Activated CD4-positive, alpha-beta T cell treated with anti-CD3 and anti-CD28 coated beads, Interleukin-2, amount 50 U/mL, for 1 hour (primary cell): ENCODE data around the gene DDX27.

Experiments used
- DNase-seq: peaks from one replicate; pipeline ENCODE4 v3.0.0-alpha.2; 2020

Gene DDX27

GRCh38 chr20:49278818-49279676 is 59.8 kb downstream of the DDX27 start:
- no peak for DNase-seq

- no peak for DNase-seq
These were observed 60.7 kb downstream of the DDX27 start for GRCh38 chr20:49279677-49280462.

DNA sequence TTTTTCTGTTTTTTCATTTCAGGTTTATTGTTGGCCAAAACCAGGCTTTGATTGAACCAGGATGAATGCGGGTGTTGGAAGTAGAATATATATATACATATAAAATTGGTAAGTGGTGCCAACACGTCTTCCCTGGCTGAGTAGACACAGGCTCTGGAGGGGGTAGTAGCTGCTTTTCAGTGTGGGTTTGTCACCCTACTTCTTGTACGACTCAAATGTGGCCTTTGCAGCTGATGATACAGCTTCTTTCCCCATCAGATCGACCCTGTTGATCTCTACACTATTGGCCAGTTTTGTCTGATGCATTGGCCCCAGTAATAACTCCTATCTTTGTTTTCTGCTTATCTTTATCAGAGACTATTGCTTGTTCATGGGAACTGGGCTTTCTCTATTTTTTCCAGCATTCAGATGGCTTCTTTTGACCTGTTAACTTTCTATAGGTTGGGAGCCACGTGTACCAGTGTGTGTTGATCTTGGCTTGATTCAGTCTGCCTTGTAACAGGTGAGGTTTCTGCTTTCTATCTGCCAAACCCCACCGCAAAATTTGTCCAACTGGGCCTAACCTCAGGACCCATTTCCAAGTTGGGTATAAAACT is 61.3 kb downstream of the DDX27 start:
- DNase-seq = no peak

DNA sequence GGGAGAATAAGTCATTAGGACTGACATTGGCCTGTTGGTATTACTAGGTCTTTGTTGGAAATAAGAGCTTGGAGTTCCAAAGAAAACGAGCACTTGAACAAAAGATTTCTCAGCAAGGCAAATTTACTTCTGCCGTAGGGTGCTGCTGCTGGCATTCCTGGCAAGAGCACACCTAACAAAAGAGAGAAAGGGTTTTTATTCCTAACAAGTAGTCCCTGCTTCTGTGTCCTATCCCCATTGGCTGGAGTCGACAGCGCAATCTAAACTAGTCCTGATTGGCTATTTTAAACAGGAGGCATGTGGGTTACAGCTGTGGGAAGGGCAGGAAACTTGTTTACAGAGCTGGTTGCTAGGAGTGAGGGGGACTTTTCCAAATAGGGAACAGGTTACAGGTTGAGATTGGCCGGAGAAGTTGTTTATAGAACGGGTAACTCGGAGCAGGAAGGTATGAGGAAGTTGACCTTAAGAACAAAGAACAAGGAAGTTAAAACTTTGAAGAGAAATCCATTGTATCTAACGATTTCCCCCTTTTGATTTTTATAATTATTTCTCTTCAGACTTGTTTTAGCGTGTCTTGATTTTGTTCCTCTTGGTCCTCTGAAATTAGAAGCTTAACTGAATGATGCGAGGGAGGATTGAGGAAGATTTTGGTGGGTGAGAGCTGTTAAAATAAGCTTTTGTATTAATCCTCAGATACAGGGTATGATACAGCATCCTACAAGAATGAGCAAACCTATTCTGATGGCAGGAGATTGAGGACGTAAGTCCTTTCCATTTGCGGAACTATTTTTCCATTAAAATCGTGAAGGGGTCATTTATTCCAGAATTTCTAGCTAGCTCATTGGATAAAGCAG is 62.1 kb downstream of the DDX27 start:
- no peak for DNase-seq

DNA sequence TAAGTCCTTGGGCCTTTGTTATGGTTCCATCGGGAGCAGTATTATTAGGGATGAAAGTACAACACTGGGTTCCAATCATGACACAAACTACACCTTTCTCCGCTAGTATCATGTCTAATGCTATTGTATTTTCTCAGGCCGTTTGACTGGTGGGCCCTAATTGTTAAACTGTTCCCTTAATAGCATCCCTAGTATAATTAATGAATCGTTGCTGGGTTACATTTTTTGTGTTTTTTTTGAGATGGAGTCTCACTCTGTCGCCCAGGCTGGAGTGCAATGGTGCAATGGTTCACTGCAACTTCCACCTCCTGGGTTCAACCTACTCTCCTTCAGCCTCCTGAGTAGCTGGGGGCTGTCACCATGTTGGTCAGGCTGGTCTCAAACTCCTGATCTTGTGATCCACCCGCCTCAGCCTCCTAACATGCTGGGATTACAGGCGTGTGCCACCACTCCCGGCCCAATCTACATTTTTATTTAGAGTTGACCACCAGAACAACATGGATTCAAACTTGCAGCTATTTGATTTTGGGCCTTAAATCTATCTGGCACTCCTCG is 62.8 kb downstream of the DDX27 start:
- DNase-seq = no peak

GRCh38 chr20:49282584-49283171 is 63.5 kb downstream of the DDX27 start:
- no peak for DNase-seq

DNA sequence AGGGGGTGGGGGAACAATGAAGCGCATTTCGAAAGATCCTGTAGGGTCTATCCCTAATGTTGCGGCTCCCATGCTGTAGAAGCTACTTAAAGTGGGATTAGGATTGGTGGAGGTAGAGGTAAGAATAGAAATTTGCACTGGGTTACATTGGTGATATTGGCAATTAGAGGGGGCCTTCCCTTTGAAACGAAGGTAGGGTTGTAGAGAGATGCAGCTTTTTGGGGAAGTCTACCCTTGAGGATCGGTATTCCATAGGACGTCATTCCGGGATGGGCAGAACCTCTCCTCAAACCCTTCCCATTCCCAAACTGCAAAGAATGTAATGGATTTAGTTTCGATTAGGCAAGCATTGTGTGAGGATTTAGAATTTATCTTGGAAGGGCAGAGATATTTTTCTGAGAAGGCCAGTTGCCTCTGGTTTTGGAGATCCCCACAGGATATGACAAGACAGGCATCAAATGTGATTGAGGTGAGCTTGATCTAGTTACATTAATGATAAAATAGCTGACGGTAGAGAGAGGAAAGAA is 64.0 kb downstream of the DDX27 start:
- DNase-seq = no peak

DNA sequence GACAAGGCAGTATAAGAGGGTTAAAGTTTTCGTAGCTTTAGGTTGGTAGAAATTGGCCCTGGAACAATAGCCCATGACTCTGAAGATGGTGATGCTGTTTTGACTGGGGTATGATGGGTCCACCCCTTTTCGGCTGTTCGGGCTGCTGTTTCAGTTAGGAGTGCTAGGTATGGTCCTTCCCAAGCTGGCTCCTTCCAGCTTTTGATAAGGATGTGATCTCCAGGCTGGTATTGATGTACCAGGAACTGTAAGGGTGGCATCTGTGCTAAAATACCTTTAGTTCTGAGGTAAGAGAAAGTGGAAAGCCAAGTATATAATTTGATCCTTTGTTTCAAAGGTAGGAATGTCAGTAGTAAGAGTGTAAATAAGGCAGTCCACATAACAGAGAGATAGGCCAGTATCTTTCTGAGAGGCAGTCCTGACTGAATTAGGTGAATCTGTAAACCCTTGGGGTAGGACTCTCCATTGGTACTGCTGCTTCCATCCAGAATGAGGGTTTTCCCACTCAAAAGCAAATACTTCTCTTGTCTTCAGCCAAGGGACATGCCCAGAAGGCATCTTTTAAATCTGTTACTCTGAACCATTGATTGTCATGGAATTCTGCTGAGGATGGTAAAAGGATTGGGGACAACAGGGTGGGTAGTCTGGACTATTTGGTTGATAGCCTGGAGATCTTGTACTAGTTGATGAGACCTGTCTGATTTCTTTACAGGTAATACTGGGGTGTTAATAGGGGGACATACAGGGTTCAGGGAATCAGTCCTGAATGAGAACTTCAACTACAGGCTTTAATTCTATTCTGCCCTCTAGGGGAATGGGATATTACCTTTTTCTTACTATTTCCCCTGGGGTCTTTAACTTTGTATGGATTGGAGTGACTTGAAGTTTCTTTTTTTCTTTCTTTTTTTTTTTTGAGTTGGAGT is 64.7 kb downstream of the DDX27 start:
- no peak for DNase-seq

DNA sequence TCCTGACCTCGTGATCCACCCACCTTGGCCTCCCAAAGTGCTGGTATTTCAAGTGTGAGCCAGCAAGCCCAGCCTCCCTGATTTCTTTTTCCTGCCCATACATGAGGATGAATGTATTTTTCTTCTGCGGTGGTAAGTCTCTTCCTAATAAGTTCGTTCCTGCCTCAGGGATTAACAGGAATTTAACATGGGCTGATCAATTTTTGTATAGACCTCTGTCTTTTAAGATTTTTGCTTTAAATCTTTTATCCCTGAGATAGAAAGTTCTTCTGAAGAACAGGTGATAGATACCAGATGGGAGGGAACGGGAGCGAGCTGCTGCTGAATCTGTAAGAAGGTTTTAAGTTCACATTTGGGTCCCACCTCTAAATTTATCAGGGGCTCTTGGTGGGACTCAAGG is 65.6 kb downstream of the DDX27 start:
- no peak for DNase-seq

- no peak for DNase-seq
These were observed 66.0 kb downstream of the DDX27 start for GRCh38 chr20:49285233-49285668.

- DNase-seq = no peak
These were observed 66.7 kb downstream of the DDX27 start for GRCh38 chr20:49285813-49286494.

GRCh38 chr20:49286689-49287551 is 67.7 kb downstream of the DDX27 start:
- DNase-seq = no peak

GRCh38 chr20:49287555-49288249 is 68.5 kb downstream of the DDX27 start:
- DNase-seq = no peak

DNA sequence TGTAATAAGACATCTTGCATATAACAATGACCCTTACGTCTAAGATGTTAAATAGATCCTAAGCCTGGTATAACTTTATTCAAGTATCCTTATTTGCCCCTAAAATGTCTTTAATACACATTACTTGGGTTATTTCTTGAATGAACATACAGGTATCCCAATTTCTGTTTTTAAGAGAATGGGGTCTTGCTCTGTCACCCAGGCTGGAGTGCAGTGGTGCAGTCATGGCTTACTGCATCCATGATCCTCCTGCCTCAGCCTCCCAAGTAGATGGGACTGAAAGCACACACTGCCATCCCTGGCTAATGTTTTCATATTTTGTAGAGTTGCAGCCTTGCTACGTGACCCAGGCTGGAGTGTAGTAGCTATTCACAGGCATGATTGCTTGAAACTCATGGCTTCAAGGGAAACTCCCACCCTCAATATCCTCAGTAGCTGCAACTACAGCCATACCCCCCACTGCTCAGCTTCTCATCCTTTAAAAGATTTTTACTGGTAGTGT is 69.1 kb downstream of the DDX27 start:
- DNase-seq = no peak

GRCh38 chr20:49288784-49289696 is 69.8 kb downstream of the DDX27 start:
- DNase-seq = no peak

- no peak for DNase-seq
These were observed 71.5 kb downstream of the DDX27 start for GRCh38 chr20:49290608-49291191.

GRCh38 chr20:49291200-49291599 is 72.0 kb downstream of the DDX27 start:
- no peak for DNase-seq
